ENCODE measurements around the gene C19orf67.

C19orf67 gene

DNA sequence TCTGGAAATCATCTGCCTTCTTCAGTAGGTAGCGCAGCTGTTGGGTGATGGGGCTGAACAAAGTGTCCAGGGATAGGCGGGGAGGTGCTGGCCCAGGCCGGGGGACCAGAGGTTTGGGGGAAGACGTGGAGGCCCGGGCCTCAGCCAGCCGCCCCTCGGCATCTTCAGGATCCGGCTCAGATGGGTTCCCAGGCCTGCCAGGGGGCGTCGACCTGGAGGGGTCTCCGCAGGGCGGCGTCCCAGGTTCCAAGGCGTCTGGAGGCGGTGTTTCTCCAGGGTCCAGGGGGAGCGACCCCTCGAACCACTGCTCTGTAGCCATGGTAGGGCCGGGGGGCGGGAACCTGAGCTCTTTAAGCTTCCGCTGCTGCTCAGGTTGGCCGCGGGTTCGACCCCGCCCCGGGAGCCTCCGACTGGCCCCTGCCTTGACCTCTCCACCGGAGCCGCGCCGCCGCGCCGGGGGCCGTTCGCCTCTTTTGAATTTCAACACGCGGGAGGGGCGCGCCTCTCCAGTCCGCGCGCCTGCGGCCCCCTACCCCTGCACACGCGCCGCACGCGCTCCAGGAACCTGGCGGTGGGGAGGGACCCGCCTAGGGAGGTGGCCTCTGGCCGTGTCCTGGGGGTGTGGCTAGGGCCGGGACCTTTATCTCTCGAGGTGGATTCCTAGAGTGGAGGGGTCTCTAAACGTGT, at the start of gene C19orf67:
TSS of gene C19orf67 (minus strand) at position 475 of the 687 bp plus-strand sequence. CDS start at position 319, 156 bp downstream.
- DNase-seq: no peak

DNA sequence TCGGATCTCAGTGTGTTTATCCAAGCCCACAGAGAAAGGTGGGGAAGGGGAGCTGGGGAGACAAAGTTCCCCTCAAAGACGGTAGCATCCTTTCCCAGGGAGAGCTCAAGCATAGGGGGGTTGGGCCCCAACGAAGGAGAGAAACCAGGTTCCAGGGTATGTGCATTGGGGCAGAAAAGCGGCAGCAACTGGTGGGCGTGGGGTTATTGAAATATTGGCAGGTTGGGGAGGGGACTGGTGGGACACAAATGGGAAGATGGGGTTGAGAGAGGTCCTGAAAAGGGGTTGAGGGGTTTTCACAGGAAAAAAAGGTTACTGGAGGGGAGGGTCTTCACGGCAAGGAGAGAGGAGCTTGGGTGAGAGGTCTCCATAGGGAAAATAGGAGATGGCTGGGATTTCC, 49.8 kb upstream of the C19orf67 start:
- DNase-seq: no peak

DNA sequence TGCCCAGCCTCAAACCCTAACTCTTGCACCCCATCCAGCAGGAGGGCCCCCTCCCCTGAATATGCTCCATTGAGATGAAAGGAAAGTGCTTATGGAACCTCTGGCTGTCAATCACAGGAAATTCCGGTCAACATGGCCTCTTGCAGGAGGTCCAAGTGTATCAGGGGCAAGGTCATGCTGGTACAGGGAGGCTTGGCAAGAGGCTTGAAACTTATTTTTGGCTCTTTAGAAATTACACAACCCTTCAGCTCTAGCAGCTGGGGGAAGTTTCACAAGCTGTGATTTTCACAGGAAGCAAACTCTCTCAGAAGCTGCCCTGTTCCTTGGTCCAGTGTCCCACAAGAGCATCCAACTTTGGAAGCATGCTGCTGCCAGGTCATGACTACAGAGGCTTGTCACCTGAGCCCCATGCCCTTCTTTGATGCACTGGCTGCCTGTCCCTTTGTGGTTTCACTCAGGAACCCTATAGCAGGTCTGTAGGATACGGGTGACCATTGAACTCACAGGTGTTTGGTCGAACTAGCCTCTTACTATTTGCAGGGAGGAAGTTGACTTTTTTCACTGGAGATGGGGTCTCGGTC, 42.4 kb upstream of the C19orf67 start:
- no peak for DNase-seq

DNA sequence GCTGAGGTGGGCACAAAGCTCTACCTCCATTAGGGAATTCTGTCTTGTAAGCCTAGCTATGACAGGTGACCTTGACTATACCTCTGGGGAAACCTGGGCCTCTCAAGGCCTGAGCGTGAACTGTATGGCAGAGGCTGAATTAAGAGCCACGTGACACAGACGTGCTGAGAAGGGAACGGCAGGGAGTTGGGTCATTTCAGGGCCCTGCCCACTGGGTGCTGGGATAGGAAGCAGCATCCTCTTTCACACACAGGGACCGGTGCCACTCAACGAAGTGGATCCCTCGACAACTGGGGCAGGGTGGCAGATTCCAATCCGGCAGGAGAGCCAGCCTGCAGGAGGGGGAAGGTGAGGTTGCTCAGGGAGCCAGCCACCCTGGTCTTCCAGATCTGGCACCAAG, 41.6 kb upstream of the C19orf67 start:
- no peak for DNase-seq

DNA sequence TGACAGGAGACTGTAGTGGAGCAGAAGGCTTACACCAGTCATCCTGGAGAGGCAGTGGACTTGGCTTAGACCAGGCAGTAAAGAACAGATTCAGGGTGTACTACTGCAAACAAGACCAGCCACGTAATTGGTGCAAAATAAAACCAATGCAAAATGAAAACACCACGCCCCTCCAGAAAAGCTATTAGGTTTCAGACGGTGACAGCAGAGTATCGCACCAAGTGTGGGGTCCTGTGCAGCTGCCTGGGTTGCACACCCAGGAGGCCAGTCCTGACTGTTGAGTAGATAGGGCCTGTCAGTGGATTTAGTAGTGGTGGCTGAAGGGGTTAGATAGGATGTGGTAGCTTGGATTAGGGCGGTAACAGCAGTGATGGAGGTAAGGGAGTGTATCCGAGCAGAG, 37.3 kb upstream of the C19orf67 start:
- DNase-seq: no peak

DNA sequence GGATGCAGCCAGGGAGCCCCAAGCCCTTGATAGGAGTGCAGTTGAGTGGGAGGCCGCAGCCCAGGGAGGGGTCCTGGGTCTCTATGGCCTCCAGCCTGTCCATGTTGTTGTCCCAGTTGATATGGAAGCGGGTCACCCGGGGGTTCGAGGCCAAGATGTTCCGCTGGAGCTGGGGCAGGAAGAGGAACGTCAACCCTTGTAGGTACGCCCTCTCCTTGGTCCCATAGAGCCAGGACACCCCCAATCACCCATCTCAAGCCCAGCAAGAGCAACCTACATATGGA, 34.9 kb upstream of the C19orf67 start:
- no peak for DNase-seq

DNA sequence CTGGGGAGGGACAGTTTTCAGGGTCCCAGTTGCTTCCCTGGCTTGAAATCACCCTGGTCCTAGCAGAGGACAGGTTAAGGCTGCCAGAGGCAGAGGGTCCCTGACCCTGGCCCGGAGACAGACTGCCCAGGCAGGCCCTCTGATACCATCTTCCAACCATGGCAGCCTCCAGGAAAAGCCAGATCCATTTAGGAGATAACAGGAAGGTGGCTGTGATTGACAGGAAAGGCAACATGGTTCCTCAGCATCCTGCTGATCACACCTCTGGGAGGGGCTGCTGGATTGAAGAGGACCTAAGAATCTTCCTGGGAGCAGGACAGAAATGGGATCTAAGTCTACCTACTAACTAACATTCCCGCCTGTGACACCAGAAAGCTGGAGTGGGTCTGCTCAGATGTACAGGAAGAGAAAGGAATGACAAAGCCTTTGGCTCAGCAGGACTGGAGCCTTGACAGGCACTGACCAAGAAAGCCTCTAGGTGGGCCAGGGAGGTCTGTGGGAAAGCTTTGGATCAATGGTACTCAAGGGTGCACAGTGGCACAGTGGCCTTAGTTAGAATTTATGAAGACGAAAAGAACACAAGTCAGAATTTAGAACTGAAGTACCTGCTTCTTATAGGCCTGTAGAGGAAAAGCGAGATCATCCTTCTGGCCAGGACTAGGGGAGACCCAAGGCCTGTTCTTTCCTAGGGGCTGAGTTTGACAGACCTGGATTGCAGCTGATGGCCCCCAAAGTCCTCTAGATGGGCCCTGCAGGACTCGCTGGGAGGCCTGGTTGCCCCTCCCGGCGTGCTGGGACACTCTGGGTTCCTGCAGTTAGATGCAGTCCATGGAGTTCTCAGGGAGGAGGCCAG, 34.3 kb upstream of the C19orf67 start:
- DNase-seq: no peak

DNA sequence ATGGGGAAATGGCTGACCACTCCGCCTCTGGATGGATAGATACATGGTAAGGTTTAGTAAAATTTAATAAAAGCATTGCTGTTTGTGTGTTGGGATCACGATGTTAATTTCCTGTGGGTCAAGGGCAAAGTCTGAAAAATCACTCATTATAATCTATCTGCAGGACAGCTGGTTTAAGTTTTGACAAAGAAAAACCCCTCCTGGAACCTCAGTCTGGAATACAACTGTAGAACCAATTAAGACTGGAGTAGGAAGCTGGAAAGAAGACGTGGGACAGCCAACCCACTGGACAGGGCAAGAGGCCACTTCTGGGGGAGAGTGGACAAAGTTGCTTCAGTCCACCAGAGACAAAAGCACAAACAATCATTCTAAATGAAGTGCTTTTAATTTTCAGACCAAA, 33.6 kb upstream of the C19orf67 start:
- no peak for DNase-seq

DNA sequence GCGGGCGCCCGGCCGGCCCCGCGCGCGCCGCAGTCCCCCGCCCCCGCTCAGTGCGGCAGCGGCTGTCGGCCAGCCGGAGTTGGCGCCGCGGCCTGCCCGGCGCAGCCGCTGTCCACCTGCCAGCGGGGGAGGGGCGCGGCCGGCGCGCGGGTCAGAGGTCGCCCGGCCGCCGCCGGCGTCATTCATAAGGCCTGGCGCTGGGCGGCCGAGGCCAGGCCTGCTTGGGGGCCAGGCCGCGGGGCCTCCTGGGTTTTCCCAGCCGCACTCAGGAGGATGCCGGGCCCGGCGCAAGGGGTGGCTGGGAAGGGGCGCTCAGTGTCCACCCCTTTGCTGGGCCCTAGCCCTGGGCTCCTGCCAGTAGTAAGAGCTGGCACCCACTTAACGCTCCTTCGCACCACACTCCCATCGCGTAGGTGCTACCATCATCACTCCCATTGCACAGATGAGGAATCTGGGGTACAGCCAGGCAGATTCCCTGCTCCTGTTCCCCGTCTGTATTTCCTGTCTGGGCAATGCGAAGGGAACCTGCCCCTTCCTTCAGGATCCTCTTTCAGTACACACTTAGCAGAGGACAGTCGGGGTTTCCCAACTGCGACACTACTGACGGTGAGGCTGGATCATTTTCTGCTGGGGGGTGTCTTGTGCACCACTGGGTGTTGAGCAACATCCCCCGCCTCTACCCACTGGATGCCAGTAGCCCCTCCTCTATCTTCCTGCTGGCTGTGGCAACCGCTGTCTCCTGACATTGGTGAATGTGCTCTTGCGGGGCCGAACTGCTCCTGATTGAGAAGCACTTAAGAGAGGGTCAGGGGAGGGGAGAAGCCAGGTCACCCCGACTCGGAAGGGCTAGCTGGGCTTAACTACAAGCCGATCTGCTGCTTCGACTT, 32.8 kb upstream of the C19orf67 start:
- peak; percentile 91 for DNase-seq

DNA sequence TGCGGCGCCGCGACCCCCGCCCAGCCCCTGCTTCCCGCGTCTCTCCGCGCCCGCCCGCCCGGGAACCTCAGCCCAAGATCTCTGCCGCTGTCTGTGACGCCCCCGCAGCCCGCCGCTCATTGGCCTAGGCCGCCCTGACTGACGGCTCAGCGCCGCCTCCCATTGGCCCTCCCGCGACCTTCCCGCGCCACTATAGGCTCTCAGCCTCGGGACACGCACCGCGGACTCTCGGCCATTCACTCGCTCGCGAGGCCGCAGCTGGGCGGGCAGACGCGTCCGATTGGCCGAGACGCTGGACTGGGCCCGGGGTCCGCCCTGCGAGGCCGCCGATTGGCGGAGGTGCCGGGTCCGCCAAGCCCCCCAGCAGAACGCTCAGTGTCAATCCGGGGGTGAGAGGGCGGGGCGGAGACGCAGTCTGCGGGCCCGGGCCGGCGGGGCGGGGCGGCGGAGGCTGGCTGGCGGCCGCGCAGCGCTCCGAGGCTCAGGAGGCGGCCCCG, 32.1 kb upstream of the C19orf67 start, which contains the start of gene PRKACA:
TSS of gene PRKACA (minus strand) at position 95 of the 497 bp plus-strand sequence. CDS start 215 bp downstream, outside the sequence.
- DNase-seq: peak; percentile 98

DNA sequence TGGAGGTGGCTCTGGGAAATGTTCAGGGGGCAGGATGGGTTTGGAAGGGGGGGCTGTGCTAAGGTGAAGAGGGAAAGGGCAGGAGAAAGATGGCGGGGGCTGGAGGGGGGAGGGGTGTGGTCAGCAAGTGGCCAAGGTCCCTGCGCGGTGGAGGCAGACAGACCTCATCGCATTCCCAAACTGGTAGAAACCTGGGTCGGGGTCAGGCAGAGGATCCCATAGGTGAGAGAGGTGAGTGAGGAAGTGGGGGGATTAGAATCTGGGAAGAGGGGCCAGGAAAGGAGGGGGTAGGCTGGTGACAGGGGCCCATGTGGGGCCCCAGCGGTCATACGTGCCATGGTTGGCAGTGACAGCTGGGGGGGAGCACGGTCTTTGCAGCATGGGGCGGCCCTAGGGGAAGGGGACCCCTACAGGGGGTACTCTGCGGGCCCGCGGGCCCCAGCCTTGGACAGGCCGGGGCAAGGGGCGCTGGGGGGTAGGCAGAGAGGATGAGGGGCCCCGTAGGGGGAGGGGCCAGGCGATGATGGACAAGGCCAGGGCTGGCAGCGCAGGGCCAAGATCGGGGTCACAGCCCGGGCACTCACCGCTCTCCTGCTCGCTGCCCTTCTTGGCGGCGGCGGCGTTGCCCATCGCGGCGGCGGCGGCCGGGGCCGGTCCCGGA, 31.5 kb upstream of the C19orf67 start:
- DNase-seq: no peak

DNA sequence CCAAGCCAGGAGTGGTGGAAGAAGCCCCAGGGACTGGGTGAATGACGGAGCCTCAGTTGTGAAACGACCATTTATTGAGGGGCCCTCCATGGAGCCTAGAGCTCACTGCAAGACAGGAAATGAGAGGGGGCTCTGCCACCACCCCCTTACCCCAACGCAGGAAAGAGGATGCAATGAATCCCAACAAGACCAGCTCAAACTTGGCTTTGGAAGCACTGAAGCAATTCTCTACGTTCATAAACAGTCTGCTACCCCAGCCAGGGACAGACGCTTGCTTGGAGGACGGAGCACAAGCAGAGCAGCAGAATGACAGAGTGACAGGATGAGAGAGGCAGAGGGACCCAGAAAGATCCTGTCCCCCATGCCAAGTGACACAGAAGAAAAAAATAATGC, 30.9 kb upstream of the C19orf67 start:
- DNase-seq: no peak

DNA sequence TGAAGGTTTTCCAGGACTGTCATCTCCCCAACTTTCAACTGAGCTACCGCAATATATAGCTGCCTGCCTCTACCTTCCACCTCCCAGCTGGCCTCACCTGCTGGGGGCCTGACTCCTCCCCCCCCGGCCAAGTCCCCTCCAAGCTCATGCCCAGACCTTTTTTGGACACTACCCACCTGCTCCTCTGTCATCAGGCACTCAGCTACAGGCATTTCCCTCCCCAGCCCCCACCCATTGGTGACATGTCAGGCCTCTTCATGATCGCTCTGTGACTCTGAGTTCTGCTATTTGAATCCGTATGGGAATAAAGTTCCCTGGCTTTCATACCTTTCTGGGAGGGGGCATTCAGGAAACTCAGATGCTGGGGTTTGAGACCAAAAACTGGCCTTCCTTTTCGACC, 30.2 kb upstream of the C19orf67 start:
- DNase-seq: no peak

DNA sequence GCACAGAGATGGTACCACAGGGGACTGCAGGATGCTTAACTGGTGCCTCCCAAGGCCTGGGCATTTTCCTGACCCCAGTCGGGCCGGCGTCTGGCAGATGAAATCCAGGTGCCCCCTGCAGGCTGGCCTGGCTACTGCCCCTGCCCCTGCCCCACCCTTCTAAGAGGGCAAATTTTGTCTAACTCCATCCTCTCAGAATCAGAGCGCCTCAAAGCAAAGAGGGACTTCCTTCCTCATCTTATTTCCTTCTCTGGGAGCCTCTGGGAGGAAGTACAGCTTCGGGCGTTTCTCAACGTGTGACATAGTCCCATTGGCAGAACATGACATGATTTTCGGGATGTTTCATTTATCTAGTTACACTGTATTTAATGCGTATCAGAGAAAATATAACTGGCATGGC, 29.3 kb upstream of the C19orf67 start:
- no peak for DNase-seq

DNA sequence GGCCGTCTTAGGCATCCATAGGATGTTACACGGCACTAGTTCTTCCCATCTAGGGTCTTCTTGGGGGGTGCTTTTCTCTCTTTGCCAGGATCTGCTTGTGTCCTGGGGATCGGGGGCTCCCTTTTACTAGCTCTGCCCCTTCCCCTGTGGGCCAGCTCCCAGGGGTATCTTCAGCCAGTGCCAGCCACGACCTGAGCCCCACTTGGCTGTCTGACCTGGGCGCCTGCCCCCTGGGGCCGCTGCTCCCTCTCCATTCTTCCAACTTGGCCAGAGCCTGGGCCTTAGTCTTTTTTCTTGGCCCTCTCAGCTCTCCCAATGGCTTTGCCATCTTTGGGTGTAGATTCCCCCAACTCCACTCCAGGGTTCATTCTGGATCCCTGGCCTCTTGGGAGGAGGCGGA, 28.9 kb upstream of the C19orf67 start:
- DNase-seq: no peak

DNA sequence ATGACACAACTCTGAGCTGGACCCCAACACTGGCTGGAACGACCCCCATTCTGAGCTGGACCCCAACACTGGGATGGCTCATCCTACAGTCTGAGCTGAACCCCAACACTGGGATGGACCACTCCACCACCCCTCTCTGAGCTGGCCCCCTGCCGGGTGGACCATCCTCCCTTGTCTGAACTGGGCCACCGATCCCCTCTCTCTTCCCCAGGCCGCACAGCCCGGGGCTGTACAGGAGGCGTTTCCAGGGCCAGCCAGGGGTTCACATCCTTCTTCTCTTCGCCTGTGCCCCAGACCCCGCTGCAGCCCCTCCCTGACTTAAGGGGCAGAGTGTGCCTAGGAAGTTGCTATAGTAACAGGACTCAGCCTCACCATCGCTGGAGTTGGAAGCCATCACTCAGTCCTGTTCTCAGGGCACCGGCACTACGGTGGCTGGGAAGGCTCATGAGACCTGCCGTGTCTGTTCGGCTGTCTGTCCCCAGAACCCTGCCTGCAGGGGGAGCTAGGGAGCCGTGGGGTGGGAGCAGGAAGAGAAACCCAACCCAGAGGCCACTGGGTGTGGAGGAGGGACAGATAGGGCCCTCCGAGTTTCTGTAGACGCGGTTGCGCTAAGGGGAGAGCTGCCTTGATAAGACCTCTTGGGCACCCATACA, 28.3 kb upstream of the C19orf67 start:
- DNase-seq: no peak

DNA sequence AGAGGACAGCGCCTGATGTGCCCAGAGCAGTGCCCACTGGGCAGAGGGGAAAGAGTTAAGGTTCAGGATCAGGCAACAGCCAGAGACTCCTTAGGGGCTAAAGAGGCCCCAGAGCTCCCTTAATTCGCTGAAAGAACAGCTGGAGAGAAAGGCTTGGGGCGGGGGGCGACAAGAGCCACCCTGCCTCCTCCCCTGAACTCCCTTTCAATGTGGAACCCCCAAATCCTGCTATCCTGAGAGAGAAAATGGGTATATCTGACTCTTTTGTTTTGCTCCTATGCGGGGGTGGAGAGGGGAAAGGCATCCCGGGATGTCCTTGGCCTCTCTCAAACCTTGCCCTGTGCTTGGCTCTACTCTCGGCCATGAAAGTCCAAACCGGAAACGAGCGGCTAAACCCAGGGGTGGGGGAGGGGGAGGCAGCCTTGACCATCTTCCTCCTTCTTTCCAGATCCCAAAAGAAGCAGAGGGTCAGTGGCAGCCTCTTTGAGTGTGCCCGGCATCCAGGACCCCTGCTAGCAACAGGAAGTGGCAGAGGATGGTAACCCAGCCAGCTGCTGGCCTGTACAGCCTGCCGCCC, 27.3 kb upstream of the C19orf67 start:
- DNase-seq: no peak

DNA sequence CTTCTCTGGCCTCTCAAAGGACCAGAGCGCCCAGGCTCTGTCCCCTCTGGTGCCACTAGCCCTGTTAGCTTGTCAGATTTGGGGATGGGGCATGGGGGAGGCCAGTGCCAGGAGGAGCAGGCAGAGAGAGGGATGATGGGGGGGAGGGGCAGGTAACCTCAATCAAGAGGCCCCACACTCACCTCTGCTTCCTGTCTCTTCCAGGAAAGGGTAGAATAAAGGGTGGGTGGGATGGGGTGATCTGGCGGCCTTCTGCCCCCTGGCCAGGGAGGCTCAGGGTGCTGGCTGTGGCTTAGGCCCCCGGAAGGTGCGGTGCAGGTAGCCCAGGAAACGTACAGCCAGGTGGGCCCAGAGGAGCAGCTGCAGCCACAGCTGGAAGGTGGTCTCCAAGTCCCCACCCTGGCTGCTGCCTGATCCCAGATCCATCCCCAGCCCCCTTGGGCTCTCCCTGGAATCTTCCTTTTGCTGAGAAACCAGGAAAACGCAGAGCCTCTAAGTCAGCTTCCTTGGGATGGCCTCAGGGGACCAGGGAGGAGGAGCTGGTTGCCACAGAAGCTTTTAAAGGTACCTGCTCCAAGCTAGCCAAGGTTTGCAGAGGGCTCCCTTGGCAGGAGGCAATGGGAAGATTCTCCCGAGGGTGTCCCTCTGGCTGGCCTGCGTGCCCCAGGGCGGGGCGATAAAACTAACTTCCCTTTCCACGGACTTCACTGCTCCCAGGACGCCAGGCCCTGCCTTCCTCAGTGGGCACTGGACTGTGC, 26.6 kb upstream of the C19orf67 start:
- DNase-seq: no peak

DNA sequence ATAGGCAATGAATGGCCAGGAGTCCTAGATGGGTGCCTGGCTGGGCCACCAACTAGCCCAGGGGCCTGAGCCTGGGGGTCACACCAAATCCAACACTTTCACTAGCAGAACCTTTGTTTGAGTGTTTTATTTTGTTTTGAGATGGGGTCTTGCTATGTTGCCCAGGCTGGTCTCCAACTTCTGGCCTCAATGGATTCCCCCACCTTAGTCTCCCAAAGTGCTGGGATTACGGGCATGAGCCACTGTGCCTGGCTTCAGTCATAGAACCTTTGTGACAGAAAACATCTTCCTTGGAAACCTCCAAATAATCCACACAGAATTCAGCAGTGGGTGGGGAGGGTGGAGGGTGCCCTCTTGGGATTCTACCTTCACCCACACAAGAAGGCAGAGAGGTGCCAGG, 25.9 kb upstream of the C19orf67 start:
- no peak for DNase-seq

DNA sequence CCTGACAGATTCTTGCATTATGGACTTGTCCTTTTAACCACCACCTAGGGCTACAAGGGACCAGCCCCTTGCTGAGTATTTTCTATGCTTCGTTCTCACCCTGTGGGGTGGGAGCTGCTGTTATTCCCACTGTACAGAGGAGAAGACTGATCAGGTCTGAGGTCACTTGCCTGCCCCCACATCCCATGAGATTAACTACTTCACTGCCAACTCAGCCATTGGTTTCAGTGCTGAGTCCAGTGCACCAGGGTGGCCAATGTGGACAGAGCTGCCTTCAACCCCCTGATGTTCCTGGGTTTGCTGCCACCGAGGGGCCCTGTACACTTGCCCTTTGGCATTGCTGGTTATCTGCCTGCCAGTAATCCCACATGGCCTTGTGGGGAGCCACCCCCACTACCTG, 25.1 kb upstream of the C19orf67 start:
- no peak for DNase-seq

All from NCI-H774 (cell line).